B cell (primary cell): ENCODE data around the gene MCOLN3. TPM values are rescaled to one million over a fixed set of nuclear protein-coding genes. Genes with fewer than 3 reads are reported as not detected.

Source experiments
- ATAC-seq: fragments of 200-7000 bp; cut with Tn5 transposase; one replicate; pipeline ENCODE4 v1.10.0; 2021; ENCODE audit warnings: low read depth, mild to moderate bottlenecking, moderate number of reproducible peaks, moderate library complexity
- CTCF ChIA-PET: fragments of 350-600 bp; sonication (Branson Sonifier 250); formaldehyde crosslinking; loops from one replicate; lab custom pipeline; 2021; ENCODE audit warnings: antibody characterized with exemption, inconsistent platforms; lab: Charles Lee
- POLR2A ChIA-PET: fragments of 350-600 bp; sonication (Branson Sonifier 250); formaldehyde crosslinking; loops from one replicate; lab custom pipeline; 2021; ENCODE audit warnings: antibody characterized with exemption; lab: Charles Lee
- DNase-seq: peaks from one replicate; pipeline ENCODE4 v3.0.0; 2013
- H2AFZ ChIP-seq: 2 replicates; pipeline ENCODE4 v1.6.1; 2012; ENCODE audit warnings: mild to moderate bottlenecking, low read depth, low read length; ENCODE audit not compliant: insufficient read depth, poor library complexity, severe bottlenecking
- H3K27ac ChIP-seq, 2 donors: 1 replicate in 1 of 2; 2 replicates in 1 of 2; pipeline ENCODE4 v1.5.1; 2012 to 2013; ENCODE audit warnings: low read length in 2 of 2, mild to moderate bottlenecking in 2 of 2, moderate library complexity in 1 of 2
- H3K27me3 ChIP-seq, 4 experiments: fragments of 200-600 bp in 1 of 4; sonication (generic) in 1 of 4; replicated peaks in 1 of 4; 1 replicate in 2 of 4; 2 replicates in 2 of 4; pipeline versions ENCODE4 v1.6.1 to v1.7.0; 2013 to 2016; ENCODE audit warnings: low read length in 3 of 4, mild to moderate bottlenecking in 2 of 4, mixed read lengths in 1 of 4, moderate library complexity in 1 of 4; ENCODE audit not compliant: insufficient read depth in 4 of 4, control insufficient read depth in 3 of 4; ENCODE audit errors: control extremely low read depth in 1 of 4
- H3K36me3 ChIP-seq, 2 experiments: replicated peaks in 1 of 2; 1 replicate in 1 of 2; 2 replicates in 1 of 2; pipeline versions ENCODE4 v1.6.1 to v1.7.1; 2013; ENCODE audit warnings: low read length in 1 of 2; ENCODE audit not compliant: insufficient read depth in 2 of 2, control insufficient read depth in 1 of 2; ENCODE audit errors: control extremely low read depth in 1 of 2, extremely low read depth in 1 of 2
- H3K4me1 ChIP-seq, 2 donors: fragments of 200-600 bp in 1 of 2; sonication (generic) in 1 of 2; 1 replicate in 1 of 2; 2 replicates in 1 of 2; pipeline versions ENCODE4 v1.5.1 to v1.6.1; 2013 to 2017; ENCODE audit warnings: low read length in 2 of 2; ENCODE audit not compliant: control insufficient read depth in 2 of 2, insufficient read depth in 2 of 2
- H3K4me2 ChIP-seq: replicated peaks from 2 replicates; pipeline ENCODE3; 2012; ENCODE audit warnings: mild to moderate bottlenecking, low read depth, low read length; ENCODE audit not compliant: poor library complexity, severe bottlenecking
- H3K4me3 ChIP-seq, 5 experiments: fragments of 200-600 bp in 1 of 5; sonication (generic) in 1 of 5; 1 replicate in 3 of 5; 2 replicates in 2 of 5; pipeline versions ENCODE4 v1.5.1 to v1.7.0; 2011 to 2016; ENCODE audit warnings: low read length in 4 of 5, mild to moderate bottlenecking in 4 of 5, low read depth in 2 of 5, control low read depth in 1 of 5, moderate library complexity in 1 of 5; ENCODE audit not compliant: insufficient read depth in 1 of 5; ENCODE audit errors: control extremely low read depth in 1 of 5, extremely low read depth in 1 of 5
- H3K79me2 ChIP-seq: fragments of 200-600 bp; sonication (generic); one replicate; pipeline ENCODE4 v1.6.0; 2016; ENCODE audit warnings: low read length; ENCODE audit not compliant: control insufficient read depth, insufficient read depth
- H3K9ac ChIP-seq: fragments of 200-600 bp; sonication (generic); 2 replicates; pipeline ENCODE4 v1.6.1; 2017; ENCODE audit warnings: mild to moderate bottlenecking, low read length, moderate library complexity
- H3K9me3 ChIP-seq, 3 donors: one replicate each; pipeline versions ENCODE4 v1.6.1 to v1.7.1; 2013; ENCODE audit warnings: low read length in 2 of 3; ENCODE audit not compliant: control insufficient read depth in 2 of 3, insufficient read depth in 1 of 3; ENCODE audit errors: control extremely low read depth in 1 of 3
- H4K20me1 ChIP-seq: 2 replicates; pipeline ENCODE4 v1.6.0; 2012; ENCODE audit warnings: mild to moderate bottlenecking, low read length; ENCODE audit not compliant: insufficient read depth, control insufficient read depth, poor library complexity, severe bottlenecking
- H3K27ac Mint-ChIP-seq: one replicate; pipeline ENCODE4 v1.8.0; 2021; ENCODE audit warnings: mixed read lengths
- H3K27me3 Mint-ChIP-seq: one replicate; pipeline ENCODE4 v1.8.0; 2021; ENCODE audit warnings: mixed read lengths
- H3K4me1 Mint-ChIP-seq: one replicate; pipeline ENCODE4 v1.8.0; 2021; ENCODE audit warnings: mixed read lengths
- H3K4me3 Mint-ChIP-seq: one replicate; pipeline ENCODE4 v1.8.0; 2021; ENCODE audit warnings: mixed read lengths
- H3K9me3 Mint-ChIP-seq: one replicate; pipeline ENCODE4 v1.8.0; 2022; ENCODE audit warnings: mixed read lengths; ENCODE audit not compliant: insufficient read depth
- CTCF ChIP-seq: fragments of 200-600 bp; IDR thresholded peaks from one replicate; pipeline ENCODE4 v1.8.0; 2022; ENCODE audit warnings: antibody characterized with exemption, mild to moderate bottlenecking
- EZH2 ChIP-seq: IDR thresholded peaks from 2 replicates; pipeline ENCODE4 v1.6.1; 2012; ENCODE audit warnings: borderline replicate concordance, low read depth, mild to moderate bottlenecking, moderate library complexity, low read length; ENCODE audit not compliant: insufficient read depth, poor library complexity, severe bottlenecking
- WGBS: methylation state at CpG from one replicate; pipeline ENCODE4 v1.1.5; 2013; ENCODE audit warnings: missing lambda C conversion rate; ENCODE audit not compliant: insufficient coverage; 5-methylcytosine and 5-hydroxymethylcytosine counted together
- intact Hi-C: fragments of 100-400 bp; cut with micrococcal nuclease; formaldehyde crosslinking; loops from one replicate; pipeline ENCODE4 v1.10.0; 2022
- polyA plus RNA-seq: library from polyadenylated mRNA; depleted of rRNA; stranded (reverse); fragments of >200 nt; gene quantifications from 2 replicates; pipeline ENCODE4 v1.2.3, GENCODE V29; 2012
- total RNA-seq, 2 donors: library from RNA; stranded (reverse); fragments of 120-200 nt in 1 of 2; gene quantifications; 1 replicate in 1 of 2; 2 replicates in 1 of 2; pipeline versions ENCODE4 v1.2.3 to v1.2.4, GENCODE V29; 2013 to 2022

MCOLN3 gene
- total and polyA plus RNA-seq, 2 donors (not counting 1 experiment from before 2014, with no cell fraction given) = 0.10 TPM; not detected in 1

DNA sequence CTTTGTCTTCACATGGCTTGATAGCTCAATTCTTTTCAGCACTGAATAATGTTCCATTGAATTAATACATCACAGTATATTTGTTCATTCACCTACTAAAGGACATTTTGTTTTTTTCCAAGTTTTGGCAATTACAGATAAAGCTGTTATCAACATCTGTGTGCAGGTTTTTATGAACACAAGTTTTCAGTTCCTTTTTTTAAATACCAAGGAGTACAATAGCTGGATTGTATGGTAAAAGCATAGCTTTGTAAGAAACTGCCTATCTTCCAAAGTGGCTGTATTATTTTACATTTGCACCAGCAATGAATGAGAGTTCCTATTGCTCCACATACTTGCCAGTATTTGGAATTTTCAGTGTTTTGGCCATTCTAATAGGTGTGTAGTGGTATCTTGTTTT lies 46.6 kb downstream of the MCOLN3 start:
- Histone ChIP-seq H3K4me3 (no peak overlapping the region), H4K20me1 (no peaks in the 10 kb centered on the region), H2AFZ (no peak overlapping the region), H3K4me2 (no peak overlapping the region), H3K4me1 (peaks cover 20 to 23% of the 10 kb centered on the region in 2 donors), H3K9me3 (peaks cover 1 to 8% (median 7%) of the 10 kb centered on the region in 3 donors), H3K27me3 (peaks cover 0 to 17% (median 5%) of the 10 kb centered on the region in 4 experiments), H3K79me2 (no peaks in the 10 kb centered on the region), H3K9ac (no peak overlapping the region), H3K36me3 (no peaks in the 10 kb centered on the region), H3K27ac (no peak overlapping the region)
- no peak overlapping the region for H3K27ac Mint-ChIP-seq
- H3K4me1 Mint-ChIP-seq = peaks cover 28% of the 10 kb centered on the region
- no peak for DNase-seq
- H3K4me3 Mint-ChIP-seq = no peak overlapping the region
- no peak for TF ChIP-seq CTCF
- TF ChIP-seq EZH2 = no peak
- ChIA-PET POLR2A (no interaction called here), CTCF (interaction anchor here (1.3 to 1.4 kb wide), 2 partner anchors 26 to 57 kb away, joined by 5 to 7 read pairs; no protein-coding TSS in a partner anchor)
- H3K27me3 Mint-ChIP-seq = peaks cover 3% of the 10 kb centered on the region
- intact Hi-C loops = no loop called here
- ATAC-seq = no peak
- peaks cover 5% of the 10 kb centered on the region for H3K9me3 Mint-ChIP-seq

DNA sequence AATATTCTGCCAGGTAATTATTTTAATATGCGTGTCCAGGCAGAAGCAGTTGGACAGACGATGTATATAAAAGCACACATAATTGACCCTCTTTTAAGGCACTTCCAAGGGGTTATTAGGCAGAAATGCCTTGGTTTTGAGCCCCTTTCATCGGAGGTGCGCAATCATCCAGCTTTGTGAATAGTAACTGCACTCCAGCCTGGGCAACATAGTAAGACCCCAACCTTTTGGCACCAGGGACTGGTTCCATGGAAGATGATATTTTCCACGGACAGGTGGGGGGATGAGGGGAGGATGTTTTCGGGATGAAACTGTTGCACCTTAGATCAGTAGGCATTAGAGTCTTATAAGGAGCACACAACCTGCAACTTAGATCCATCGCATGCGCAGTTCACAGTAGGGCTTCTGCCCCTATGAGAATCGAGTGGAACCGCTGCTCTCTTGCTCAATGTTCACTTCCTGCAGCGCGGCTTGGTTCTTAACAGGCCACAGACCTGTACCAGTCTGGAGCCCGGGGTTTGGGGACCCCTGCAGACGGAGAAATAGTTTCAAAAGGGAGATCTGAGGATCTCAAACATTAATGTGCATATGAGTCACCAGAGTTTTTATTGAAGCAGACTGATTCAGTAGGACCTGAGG lies 49.5 kb downstream of the MCOLN3 start:
- peak overlapping the region; percentile 75 for H3K9ac ChIP-seq
- H3K27me3 ChIP-seq = peaks cover 0 to 17% (median 3%) of the 10 kb centered on the region in 4 experiments
- peak overlapping the region; percentile 69 for H2AFZ ChIP-seq
- ChIA-PET POLR2A (no interaction called here), CTCF (interaction anchor here (1.0 to 1.2 kb wide), 4 partner anchors 29 to 56 kb away, joined by 3 to 6 read pairs (median 6); no protein-coding TSS in a partner anchor)
- Mint-ChIP-seq H3K27me3 (no peaks in the 10 kb centered on the region), H3K4me3 (peak overlapping the region; percentile 85), H3K27ac (peak overlapping the region; percentile 64), H3K4me1 (peaks cover 51% of the 10 kb centered on the region), H3K9me3 (no peaks in the 10 kb centered on the region)
- WGBS = 19% methylated on average over 12 of the region's 14 CpGs
- peak overlapping the region; percentile 83 for H3K4me2 ChIP-seq
- no peaks in the 10 kb centered on the region for H3K79me2 ChIP-seq
- H4K20me1 ChIP-seq = no peaks in the 10 kb centered on the region
- TF ChIP-seq CTCF = no peak
- no peak for TF ChIP-seq EZH2
- ATAC-seq = peak; percentile 22
- H3K27ac ChIP-seq = no peak overlapping the region
- peak; percentile 61 for DNase-seq
- peaks cover 45 to 48% of the 10 kb centered on the region in 2 donors for H3K4me1 ChIP-seq
- intact Hi-C loops = loop anchor here (1.0 to 10.0 kb wide), 7 partner anchors 10 to 1616 kb away; partner anchors contain the start of genes MCOLN3, RPF1 and SSX2IP
- peaks cover 0 to 7% (median 0%) of the 10 kb centered on the region in 3 donors for H3K9me3 ChIP-seq
- H3K4me3 ChIP-seq = peak overlapping the region in 4 of 5 experiments; percentile 52 to 78 (median 68)
- H3K36me3 ChIP-seq = no peaks in the 10 kb centered on the region
